SK-N-SH (cell line): ENCODE data around the gene PARP11. TPM values are rescaled to one million over a fixed set of nuclear protein-coding genes. Genes with fewer than 3 reads are reported as not detected.

ENCODE experiments used
- CTCF ChIA-PET: fragments of 300-600, 350-600 bp; formaldehyde crosslinking; extraction: SDS; loops from one replicate; lab custom pipeline; 2021; lab: Yijun Ruan, JAX
- POLR2A ChIA-PET: fragments of 350-600 bp; sonication (Branson Sonifier 250); formaldehyde crosslinking; extraction: SDS; loops from one replicate; lab custom pipeline; 2020; ENCODE audit warnings: antibody characterized with exemption, inconsistent platforms; lab: Yijun Ruan, JAX
- DNase-seq: peaks from one replicate; pipeline ENCODE4 v3.0.0; 2012
- H2AFZ ChIP-seq: fragments of 200-600 bp; sonication (generic); 2 replicates; pipeline ENCODE4 v1.8.1; 2016; ENCODE audit warnings: antibody characterized with exemption, mild to moderate bottlenecking, low read depth
- H3F3A ChIP-seq: fragments of 200-600 bp; sonication (generic); replicated peaks from 2 replicates; pipeline ENCODE3; 2016; ENCODE audit warnings: antibody characterized with exemption, mild to moderate bottlenecking; ENCODE audit not compliant: insufficient read depth
- H3K27ac ChIP-seq, 2 experiments: fragments of 200-500 bp in 1 of 2; fragments of 200-600 bp in 1 of 2; sonication (Bioruptor generic) in 1 of 2; sonication (generic), shearing (Covaris generic) in 1 of 2; 2 replicates each; pipeline versions ENCODE4 v1.5.1 to v1.6.1; 2014 to 2016; ENCODE audit warnings: low read depth in 2 of 2, inconsistent platforms in 1 of 2, low read length in 1 of 2, mild to moderate bottlenecking in 1 of 2, mixed read lengths in 1 of 2
- H3K27me3 ChIP-seq: fragments of 200-600 bp; sonication (generic), shearing (Covaris generic); 2 replicates; pipeline ENCODE4 v1.6.1; 2016; ENCODE audit warnings: mixed run types; ENCODE audit not compliant: insufficient read depth
- H3K36me3 ChIP-seq, 2 experiments: fragments of 200-500 bp in 1 of 2; fragments of 200-600 bp in 1 of 2; sonication (Bioruptor generic) in 1 of 2; sonication (generic) in 1 of 2; replicated peaks in 1 of 2; 2 replicates each; pipeline versions ENCODE3 to v1.5.1; 2014 to 2016; ENCODE audit warnings: low read length in 1 of 2, mild to moderate bottlenecking in 1 of 2; ENCODE audit not compliant: insufficient read depth in 2 of 2, control insufficient read depth in 1 of 2
- H3K4me1 ChIP-seq, 2 experiments: fragments of 200-500 bp in 1 of 2; fragments of 200-600 bp in 1 of 2; sonication (Bioruptor generic) in 1 of 2; sonication (generic), shearing (Covaris generic) in 1 of 2; 2 replicates each; pipeline versions ENCODE4 v1.5.1 to v1.6.1; 2014 to 2016; ENCODE audit warnings: low read depth in 1 of 2, low read length in 1 of 2, mixed run types in 1 of 2; ENCODE audit not compliant: insufficient read depth in 2 of 2, control insufficient read depth in 1 of 2
- H3K4me2 ChIP-seq: fragments of 200-600 bp; sonication (generic), shearing (Covaris generic); 2 replicates; pipeline ENCODE4 v1.6.1; 2017; ENCODE audit warnings: mixed run types
- H3K4me3 ChIP-seq, 2 experiments: fragments of 200-500 bp in 1 of 2; fragments of 200-600 bp in 1 of 2; sonication (Bioruptor generic) in 1 of 2; sonication (generic), shearing (Covaris generic) in 1 of 2; 2 replicates each; pipeline versions ENCODE4 v1.5.1 to v1.8.1; 2014 to 2016; ENCODE audit warnings: low read depth in 2 of 2, inconsistent platforms in 1 of 2, low read length in 1 of 2, mild to moderate bottlenecking in 1 of 2, mixed read lengths in 1 of 2, moderate library complexity in 1 of 2
- H3K79me2 ChIP-seq: fragments of 200-600 bp; sonication (generic); 2 replicates; pipeline ENCODE4 v1.8.1; 2017; ENCODE audit warnings: mild to moderate bottlenecking; ENCODE audit not compliant: insufficient read depth
- H3K9ac ChIP-seq: fragments of 200-600 bp; sonication (generic); 2 replicates; pipeline ENCODE4 v1.6.1; 2017; ENCODE audit warnings: mixed run types
- H3K9me2 ChIP-seq: fragments of 200-600 bp; sonication (generic); 2 replicates; pipeline ENCODE4 v1.6.1; 2017; ENCODE audit warnings: mixed run types
- H3K9me3 ChIP-seq: fragments of 200-600 bp; sonication (generic); 2 replicates; pipeline ENCODE4 v1.6.1; 2017; ENCODE audit warnings: mixed run types, mild to moderate bottlenecking, moderate library complexity
- H4K20me1 ChIP-seq: fragments of 200-600 bp; sonication (generic); 2 replicates; pipeline ENCODE4 v1.6.1; 2017; ENCODE audit warnings: mild to moderate bottlenecking, mixed run types; ENCODE audit not compliant: insufficient read depth
- CHD2 ChIP-seq: fragments of 150-350 bp; IDR thresholded peaks from 2 replicates; pipeline ENCODE4 v1.6.1; 2018; ENCODE audit warnings: low read length; ENCODE audit not compliant: partially characterized antibody
- ELF1 ChIP-seq: IDR thresholded peaks from 2 replicates; pipeline ENCODE4 v1.4.0; 2012
- EP300 ChIP-seq, 2 experiments: IDR thresholded peaks; 2 replicates each; pipeline versions ENCODE4 v1.4.0 to v1.6.1; 2012; ENCODE audit warnings: borderline replicate concordance in 1 of 2, low read depth in 1 of 2, low read length in 1 of 2
- FOSL2 ChIP-seq: IDR thresholded peaks from 2 replicates; pipeline ENCODE4 v1.4.0; 2012; ENCODE audit warnings: low read depth, mild to moderate bottlenecking, moderate library complexity, borderline replicate concordance
- FOXJ3 ChIP-seq: sonication (generic); formaldehyde crosslinking; IDR thresholded peaks from 2 replicates; pipeline ENCODE4 v1.5.1; 2020; ENCODE audit warnings: mild to moderate bottlenecking, missing genetic modification reagents
- FOXM1 ChIP-seq: IDR thresholded peaks from 2 replicates; pipeline ENCODE4 v1.4.0; 2012; ENCODE audit warnings: low read depth, mild to moderate bottlenecking
- GATA2 ChIP-seq: sonication (generic); formaldehyde crosslinking; IDR thresholded peaks from 2 replicates; pipeline ENCODE4 v1.5.0; 2020; ENCODE audit warnings: mild to moderate bottlenecking, missing genetic modification reagents
- MEF2A ChIP-seq: IDR thresholded peaks from 2 replicates; pipeline ENCODE4 v1.4.0; 2012; ENCODE audit warnings: low read depth, borderline replicate concordance
- MXI1 ChIP-seq: IDR thresholded peaks from 2 replicates; pipeline ENCODE4 v1.6.1; 2012; ENCODE audit warnings: mild to moderate bottlenecking, low read depth, low read length, improper control_type of control experiment
- NFIC ChIP-seq: IDR thresholded peaks from 2 replicates; pipeline ENCODE4 v1.4.0; 2012; ENCODE audit warnings: borderline replicate concordance
- RAD21 ChIP-seq: IDR thresholded peaks from 2 replicates; pipeline ENCODE4 v1.6.1; 2012; ENCODE audit warnings: mild to moderate bottlenecking, low read length
- REST ChIP-seq: IDR thresholded peaks from 2 replicates; pipeline ENCODE4 v1.6.1; 2012; ENCODE audit warnings: mild to moderate bottlenecking, low read depth, low read length, moderate library complexity
- RFX5 ChIP-seq: IDR thresholded peaks from 2 replicates; pipeline ENCODE4 v1.6.1; 2012; ENCODE audit warnings: mild to moderate bottlenecking, improper control_type of control experiment, low read length
- SIN3A ChIP-seq: IDR thresholded peaks from 2 replicates; pipeline ENCODE4 v1.6.1; 2012; ENCODE audit warnings: low read depth, mild to moderate bottlenecking, low read length, moderate library complexity, borderline replicate concordance
- SMC3 ChIP-seq: IDR thresholded peaks from 2 replicates; pipeline ENCODE4 v1.6.1; 2012; ENCODE audit warnings: low read depth, low read length, improper control_type of control experiment
- TAF1 ChIP-seq: IDR thresholded peaks from 2 replicates; pipeline ENCODE4 v1.6.1; 2012; ENCODE audit warnings: low read depth, mild to moderate bottlenecking, low read length, moderate library complexity, borderline replicate concordance
- TCF12 ChIP-seq: IDR thresholded peaks from 2 replicates; pipeline ENCODE4 v1.4.0; 2012
- TEAD4 ChIP-seq: IDR thresholded peaks from 2 replicates; pipeline ENCODE4 v1.4.0; 2012; ENCODE audit warnings: mild to moderate bottlenecking, borderline replicate concordance; ENCODE audit not compliant: insufficient read depth
- WGBS: methylation state at CpG from one replicate; pipeline ENCODE4 v1.1.6; 2017; ENCODE audit warnings: low lambda C conversion rate; 5-methylcytosine and 5-hydroxymethylcytosine counted together
- polyA plus RNA-seq, 3 experiments: library from polyadenylated mRNA; depleted of rRNA; stranded (reverse); fragments of >200 nt; gene quantifications; 2 replicates each; pipeline ENCODE4 v1.2.3, GENCODE V29; 2012
- TF ChIP-seq, protein P1 (sequence below): IDR thresholded peaks from 2 replicates; pipeline ENCODE4 v1.4.0; 2012; ENCODE audit warnings: low read depth, borderline replicate concordance
- TF ChIP-seq, protein P2 (sequence below): fragments of 150-350 bp; IDR thresholded peaks from 2 replicates; pipeline ENCODE4 v1.6.1; 2017; ENCODE audit warnings: antibody characterized with exemption, low read length, low read depth, borderline replicate concordance

Gene PARP11
- polyA plus RNA-seq, 1 of the 3 experiments (the other 2 are of a cell fraction): 1.8 TPM

DNA sequence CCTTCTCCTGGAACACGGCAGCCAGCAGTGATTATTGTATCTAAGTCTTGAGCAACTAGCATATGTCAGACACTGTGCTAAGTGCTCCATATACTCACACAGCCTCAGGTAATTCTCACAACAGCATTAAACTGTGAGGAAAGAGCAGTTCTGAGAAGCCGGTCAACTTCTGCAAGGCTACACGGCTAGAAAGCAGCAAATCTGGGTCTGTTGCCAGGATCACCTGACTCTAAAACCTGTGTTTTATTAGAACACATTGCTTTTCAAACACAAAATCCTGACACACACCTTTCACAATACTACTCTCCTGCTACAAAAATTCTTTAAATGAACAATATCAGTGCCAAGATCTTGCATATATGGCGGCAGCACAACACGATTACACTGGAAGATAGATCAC, 70.5 kb downstream of the PARP11 start:
- Histone ChIP-seq H3K36me3 (no peaks in the 10 kb centered on the region), H3K27me3 (no peaks in the 10 kb centered on the region), H3K9me3 (no peaks in the 10 kb centered on the region), H3K9me2 (no peaks in the 10 kb centered on the region), H4K20me1 (no peaks in the 10 kb centered on the region), H2AFZ (no peak overlapping the region), H3F3A (no peaks in the 10 kb centered on the region), H3K4me2 (no peak overlapping the region), H3K27ac (no peak overlapping the region), H3K79me2 (no peaks in the 10 kb centered on the region), H3K4me3 (no peak overlapping the region), H3K4me1 (peaks cover 0 to 8% of the 10 kb centered on the region in 2 experiments; a peak in 1 of 4 replicates), H3K9ac (no peak overlapping the region)
- CTCF ChIA-PET: interaction anchor here (1.0 to 8.6 kb wide), 15 partner anchors 8 to 513 kb away, joined by 3 to 231 read pairs (median 11); no protein-coding TSS in a partner anchor
- POLR2A ChIA-PET: no interaction called here
- whole genome bisulfite sequencing: 93% methylated on average over 5 of the region's 5 CpGs
- no peak for DNase-seq
- no peak for TF ChIP-seq RAD21
- no peak for TF ChIP-seq FOXM1
- no peak for TF ChIP-seq CHD2
- no peak for TF ChIP-seq SMC3
- no peak for TF ChIP-seq NFIC
- TF ChIP-seq SIN3A: no peak
- TF ChIP-seq FOSL2: no peak
- TF ChIP-seq MEF2A: no peak
- TF ChIP-seq TAF1: no peak
- TF ChIP-seq, protein P1, sequence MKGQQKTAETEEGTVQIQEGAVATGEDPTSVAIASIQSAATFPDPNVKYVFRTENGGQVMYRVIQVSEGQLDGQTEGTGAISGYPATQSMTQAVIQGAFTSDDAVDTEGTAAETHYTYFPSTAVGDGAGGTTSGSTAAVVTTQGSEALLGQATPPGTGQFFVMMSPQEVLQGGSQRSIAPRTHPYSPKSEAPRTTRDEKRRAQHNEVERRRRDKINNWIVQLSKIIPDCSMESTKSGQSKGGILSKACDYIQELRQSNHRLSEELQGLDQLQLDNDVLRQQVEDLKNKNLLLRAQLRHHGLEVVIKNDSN: no peak
- no peak for TF ChIP-seq EP300 (IDR thresholded peaks at IDR 0.05; ENCODE audit: borderline replicate concordance in 1 of 2, low read depth in 1 of 2, low read length in 1 of 2)
- TF ChIP-seq FOXJ3: no peak
- TF ChIP-seq REST: no peak

- H3K9me2 ChIP-seq: no peaks in the 10 kb centered on the region
- peaks cover 0 to 3% of the 10 kb centered on the region in 2 experiments; a peak in 1 of 4 replicates for H3K4me1 ChIP-seq
- 75% methylated on average over 3 of the region's 3 CpGs for WGBS
- no peak overlapping the region for H2AFZ ChIP-seq
- no peak overlapping the region for H3K27ac ChIP-seq
- no peaks in the 10 kb centered on the region for H3K79me2 ChIP-seq
- H3K4me3 ChIP-seq: no peak overlapping the region
- no peaks in the 10 kb centered on the region for H4K20me1 ChIP-seq
- DNase-seq: no peak
- no peaks in the 10 kb centered on the region for H3K9me3 ChIP-seq
- no peaks in the 10 kb centered on the region for H3F3A ChIP-seq
- H3K27me3 ChIP-seq: no peaks in the 10 kb centered on the region
- CTCF ChIA-PET: interaction anchor here (1.4 to 4.5 kb wide), 2 partner anchors 20 to 498 kb away, joined by 3 to 56 read pairs; no protein-coding TSS in a partner anchor
- H3K36me3 ChIP-seq: no peaks in the 10 kb centered on the region
- no peak overlapping the region for H3K4me2 ChIP-seq
- no peak overlapping the region for H3K9ac ChIP-seq
- POLR2A ChIA-PET: no interaction called here
- TF ChIP-seq FOSL2 (no peak), GATA2 (CRISPR knock-in tag) (no peak), RFX5 (no peak), TEAD4 (no peak), REST (no peak), ELF1 (no peak), TCF12 (no peak), MXI1 (no peak)
- TF ChIP-seq, protein P2, sequence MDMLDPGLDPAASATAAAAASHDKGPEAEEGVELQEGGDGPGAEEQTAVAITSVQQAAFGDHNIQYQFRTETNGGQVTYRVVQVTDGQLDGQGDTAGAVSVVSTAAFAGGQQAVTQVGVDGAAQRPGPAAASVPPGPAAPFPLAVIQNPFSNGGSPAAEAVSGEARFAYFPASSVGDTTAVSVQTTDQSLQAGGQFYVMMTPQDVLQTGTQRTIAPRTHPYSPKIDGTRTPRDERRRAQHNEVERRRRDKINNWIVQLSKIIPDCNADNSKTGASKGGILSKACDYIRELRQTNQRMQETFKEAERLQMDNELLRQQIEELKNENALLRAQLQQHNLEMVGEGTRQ: no peak
Observed at GRCh38 chr12:3797531-3798048, 75.6 kb downstream of the PARP11 start.
